H1 (cell line): ENCODE measurements around the gene ITGA8. TPM values are rescaled to one million over a fixed set of nuclear protein-coding genes. Genes with fewer than 3 reads are reported as not detected.

Experiments used
- CTCF ChIA-PET: fragments of 300-600 bp; sonication (Branson Sonifier 250); formaldehyde crosslinking; loops from one replicate; lab custom pipeline; 2021; ENCODE audit not compliant: partially characterized antibody; lab: Charles Lee
- POLR2A ChIA-PET: fragments of 300-600 bp; sonication (Branson Sonifier 250); formaldehyde crosslinking; loops from one replicate; lab custom pipeline; 2021; ENCODE audit warnings: inconsistent platforms; ENCODE audit not compliant: partially characterized antibody; lab: Charles Lee
- DNase-seq, 2 experiments: peaks; one replicate each; pipeline versions ENCODE4 v3.0.0 to v3.0.0-alpha.2; 2010 to 2022; ENCODE audit warnings: low spot score in 2 of 2, low read depth in 1 of 2, mixed read lengths in 1 of 2
- FAIRE-seq: peaks from 2 replicates; lab custom pipeline; 2011; peaks lifted over from hg19 to GRCh38; lab: Jason Lieb, UNC
- H2AFZ ChIP-seq: 2 replicates; pipeline ENCODE4 v1.8.1; 2012; ENCODE audit warnings: low read length, inconsistent platforms
- H2AK5ac ChIP-seq: 2 replicates; pipeline ENCODE4 v1.6.1; 2013; ENCODE audit warnings: low read depth, low read length
- H2BK120ac ChIP-seq: replicated peaks from 2 replicates; pipeline ENCODE3; 2013; ENCODE audit warnings: low read depth, low read length, inconsistent platforms
- H2BK12ac ChIP-seq: 2 replicates; pipeline ENCODE4 v1.6.1; 2013; ENCODE audit warnings: low read depth, low read length
- H2BK15ac ChIP-seq: 2 replicates; pipeline ENCODE4 v1.6.1; 2013; ENCODE audit warnings: low read length
- H2BK20ac ChIP-seq: 2 replicates; pipeline ENCODE4 v1.6.1; 2013; ENCODE audit warnings: low read length
- H2BK5ac ChIP-seq: 2 replicates; pipeline ENCODE4 v1.6.1; 2013; ENCODE audit warnings: low read depth, low read length
- H3K14ac ChIP-seq: 2 replicates; pipeline ENCODE4 v1.6.1; 2013; ENCODE audit warnings: inconsistent platforms; ENCODE audit not compliant: insufficient read length
- H3K18ac ChIP-seq: 2 replicates; pipeline ENCODE4 v1.6.1; 2013; ENCODE audit warnings: low read length; ENCODE audit errors: extremely low read depth
- H3K23ac ChIP-seq: 2 replicates; pipeline ENCODE4 v1.6.1; 2013; ENCODE audit warnings: inconsistent platforms; ENCODE audit not compliant: insufficient read length
- H3K23me2 ChIP-seq: 2 replicates; pipeline ENCODE4 v1.6.1; 2013; ENCODE audit warnings: low read depth, low read length
- H3K27ac ChIP-seq: 2 replicates; pipeline ENCODE4 v1.6.1; 2011; ENCODE audit warnings: low read depth, low read length, inconsistent platforms
- H3K27me3 ChIP-seq, 4 experiments: replicated peaks in 1 of 4; 1 replicate in 1 of 4; 2 replicates in 3 of 4; pipeline versions ENCODE4 v1.6.1 to v1.8.1; 2011 to 2013; ENCODE audit warnings: low read length in 3 of 4, mild to moderate bottlenecking in 3 of 4, inconsistent platforms in 2 of 4, mixed read lengths in 2 of 4, moderate library complexity in 1 of 4; ENCODE audit not compliant: control insufficient read depth in 3 of 4, insufficient read depth in 3 of 4; ENCODE audit errors: extremely low read depth in 1 of 4
- H3K36me3 ChIP-seq, 4 experiments: 2 replicates each; pipeline versions ENCODE4 v1.6.1 to v1.8.1; 2011 to 2013; ENCODE audit warnings: mild to moderate bottlenecking in 4 of 4, low read length in 3 of 4, moderate library complexity in 2 of 4, control low read depth in 1 of 4, inconsistent platforms in 1 of 4; ENCODE audit not compliant: insufficient read depth in 4 of 4, control insufficient read depth in 2 of 4
- H3K4ac ChIP-seq: replicated peaks from 2 replicates; pipeline ENCODE3; 2013; ENCODE audit warnings: low read length, low read depth, mixed read lengths, inconsistent platforms; ENCODE audit not compliant: insufficient read length
- H3K4me1 ChIP-seq, 4 experiments: replicated peaks in 1 of 4; 1 replicate in 1 of 4; 2 replicates in 3 of 4; pipeline versions ENCODE4 v1.6.1 to v1.8.1; 2011 to 2013; ENCODE audit warnings: low read length in 3 of 4, inconsistent platforms in 2 of 4, mixed read lengths in 1 of 4; ENCODE audit not compliant: insufficient read depth in 4 of 4, control insufficient read depth in 3 of 4
- H3K4me2 ChIP-seq, 2 experiments: 2 replicates each; pipeline versions ENCODE4 v1.6.1 to v1.8.1; 2011 to 2013; ENCODE audit warnings: low read depth in 2 of 2, low read length in 2 of 2, control low read depth in 1 of 2, inconsistent platforms in 1 of 2, mild to moderate bottlenecking in 1 of 2; ENCODE audit not compliant: insufficient read depth in 1 of 2
- H3K4me3 ChIP-seq, 4 experiments: fragments of 200-600, 300-600 bp in 1 of 4; sonication (generic), shearing (Covaris generic), sonication (Bioruptor Twin) in 1 of 4; 2 replicates each; pipeline versions ENCODE4 v1.5.1 to v1.8.1; 2011 to 2016; ENCODE audit warnings: low read length in 4 of 4, low read depth in 3 of 4, control low read depth in 2 of 4, inconsistent platforms in 2 of 4, mild to moderate bottlenecking in 2 of 4, mixed read lengths in 1 of 4, moderate library complexity in 1 of 4; ENCODE audit not compliant: insufficient read depth in 2 of 4; ENCODE audit errors: extremely low read depth in 1 of 4
- H3K56ac ChIP-seq: replicated peaks from 2 replicates; pipeline ENCODE3; 2013; ENCODE audit warnings: low read depth, mild to moderate bottlenecking, mixed read lengths, low read length, inconsistent platforms; ENCODE audit not compliant: insufficient read length
- H3K79me1 ChIP-seq: 2 replicates; pipeline ENCODE4 v1.6.1; 2013; ENCODE audit warnings: low read depth, low read length, control low read depth
- H3K79me2 ChIP-seq, 2 experiments: 2 replicates each; pipeline versions ENCODE4 v1.6.1 to v1.8.1; 2012 to 2013; ENCODE audit warnings: low read length in 2 of 2, mild to moderate bottlenecking in 2 of 2, inconsistent platforms in 1 of 2; ENCODE audit not compliant: insufficient read depth in 2 of 2, control insufficient read depth in 1 of 2
- H3K9ac ChIP-seq, 4 experiments: replicated peaks in 1 of 4; 1 replicate in 1 of 4; 2 replicates in 3 of 4; pipeline versions ENCODE4 v1.6.1 to v1.8.1; 2011 to 2013; ENCODE audit warnings: low read depth in 3 of 4, low read length in 3 of 4, control low read depth in 2 of 4, mild to moderate bottlenecking in 2 of 4, moderate library complexity in 2 of 4, inconsistent platforms in 1 of 4; ENCODE audit errors: extremely low read depth in 1 of 4
- H3K9me3 ChIP-seq, 2 experiments: 2 replicates each; pipeline versions ENCODE4 v1.6.1 to v1.8.1; 2012 to 2013; ENCODE audit warnings: mild to moderate bottlenecking in 2 of 2, moderate library complexity in 2 of 2, control low read depth in 1 of 2, inconsistent platforms in 1 of 2, low read depth in 1 of 2, low read length in 1 of 2, mixed read lengths in 1 of 2; ENCODE audit not compliant: insufficient read depth in 2 of 2
- H4K20me1 ChIP-seq, 2 experiments: replicated peaks in 1 of 2; 2 replicates each; pipeline versions ENCODE3 to v1.8.1; 2011 to 2013; ENCODE audit warnings: inconsistent platforms in 2 of 2, low read length in 2 of 2, mild to moderate bottlenecking in 1 of 2; ENCODE audit not compliant: insufficient read depth in 2 of 2, control insufficient read depth in 1 of 2
- H4K5ac ChIP-seq: 2 replicates; pipeline ENCODE4 v1.6.1; 2013; ENCODE audit warnings: low read length, low read depth, mixed read lengths, inconsistent platforms; ENCODE audit not compliant: insufficient read length
- H4K8ac ChIP-seq: 2 replicates; pipeline ENCODE4 v1.8.0; 2013; ENCODE audit warnings: mild to moderate bottlenecking, moderate library complexity, low read length, inconsistent platforms; ENCODE audit not compliant: insufficient read depth; ENCODE audit errors: extremely low read depth
- H4K91ac ChIP-seq: replicated peaks from 2 replicates; pipeline ENCODE3; 2013; ENCODE audit warnings: low read length, mixed read lengths, inconsistent platforms; ENCODE audit not compliant: insufficient read length
- CBX8 ChIP-seq: fragments of 300-800, 300-1000 bp; sonication (generic); IDR thresholded peaks from 2 replicates; pipeline ENCODE4 v1.7.1; 2016; ENCODE audit warnings: low read depth, low read length, borderline replicate concordance
- POLR2AphosphoS5 ChIP-seq: IDR thresholded peaks from 2 replicates; pipeline ENCODE4 v1.6.1; 2011; ENCODE audit warnings: low read depth, low read length
- WGBS, 2 experiments: shearing (Covaris generic) in 1 of 2; methylation state at CpG; one replicate each; pipeline versions ENCODE4 v1.1.6 to v1.1.7; 2013 to 2015; ENCODE audit warnings: low lambda C conversion rate in 2 of 2, mixed read lengths in 2 of 2, inconsistent platforms in 1 of 2, low coverage in 1 of 2, missing lambda C conversion rate in 1 of 2; ENCODE audit not compliant: insufficient replicate concordance in 2 of 2, insufficient coverage in 1 of 2, insufficient read length in 1 of 2; ENCODE audit errors: extremely low coverage in 1 of 2, missing lambda C conversion rate in 1 of 2; 5-methylcytosine and 5-hydroxymethylcytosine counted together
- polyA plus RNA-seq, 7 experiments: library from polyadenylated mRNA; depleted of rRNA in 3 of 7; stranded (reverse) in 5 of 7; unstranded in 2 of 7; fragments of >200 nt in 5 of 7; fragments of 200-250 nt in 2 of 7; gene quantifications; 1 replicate in 5 of 7; 2 replicates in 1 of 7; 4 replicates in 1 of 7; pipeline versions ENCODE4 v1.2.1 to v1.2.3, GENCODE V29; 2011 to 2013; ENCODE audit warnings: missing spikeins in 2 of 7, mixed read lengths in 2 of 7
- total RNA-seq: library from RNA; stranded (reverse); fragmentation: NEBNext Ultra II Directional; extraction: Animal tissue kit (Norgen Biotek cat#: 25700); gene quantifications from 2 replicates; pipeline ENCODE4 v1.2.1, GENCODE V29; 2021

Gene ITGA8
- total and polyA plus RNA-seq, 2 of the 8 experiments (the other 6 are each of a cell fraction or from before 2014, with no cell fraction given): not detected

- Histone ChIP-seq H2BK20ac (no peak overlapping the region), H3K27ac (no peak overlapping the region), H3K4me2 (no peak overlapping the region), H2AFZ (no peak overlapping the region), H4K91ac (no peak overlapping the region), H4K8ac (peak overlapping the region; percentile 28; the same call in 1 of the 2 replicates), H2BK15ac (no peak overlapping the region), H4K5ac (no peak overlapping the region), H3K9me3 (no peaks in the 10 kb centered on the region), H3K56ac (no peak overlapping the region), H3K23ac (no peak overlapping the region), H4K20me1 (no peaks in the 10 kb centered on the region), H3K23me2 (no peaks in the 10 kb centered on the region), H3K79me2 (no peaks in the 10 kb centered on the region), H3K4ac (no peak overlapping the region), H3K79me1 (no peaks in the 10 kb centered on the region), H2BK120ac (no peak overlapping the region), H3K14ac (no peak overlapping the region), H3K9ac (no peak overlapping the region), H3K36me3 (no peaks in the 10 kb centered on the region), H3K4me3 (no peak overlapping the region), H3K4me1 (no peaks in the 10 kb centered on the region), H3K27me3 (no peaks in the 10 kb centered on the region), H2AK5ac (no peak overlapping the region), H2BK12ac (no peak overlapping the region), H3K18ac (no peak overlapping the region), H2BK5ac (no peak overlapping the region)
- no peak for DNase-seq
- ChIA-PET POLR2A (no interaction called here), CTCF (no interaction called here)
- FAIRE-seq: no peak
- 85% methylated on average over 2 of the region's 2 CpGs; no CpG with 5 or more reads in 1 of the 2 experiments for WGBS, 2 experiments
- TF ChIP-seq CBX8 (no peak), POLR2AphosphoS5 (no peak)
These were observed 92.8 kb downstream of the ITGA8 start for GRCh38 chr10:15626937-15627336.
